ENCODE results near the gene ANKHD1.

The ANKHD1 gene

GRCh38 chr5:140364472-140364765 is 37.2 kb upstream of the ANKHD1 start:
- DNase-seq (ENCODE audit: low read depth) = no peak
- no peak overlapping the region for H3K4me3 ChIP-seq (ENCODE audit: low read length)
- TF ChIP-seq CTCF (conservative IDR thresholded peaks at IDR 0.05; ENCODE audit: low read depth, low read length) = no peak

- no peak overlapping the region for H3K4me3 ChIP-seq (ENCODE audit: low read length)
- TF ChIP-seq CTCF (conservative IDR thresholded peaks at IDR 0.05; ENCODE audit: low read depth, low read length) = no peak
- DNase-seq (ENCODE audit: low read depth) = no peak
These were observed 36.4 kb upstream of the ANKHD1 start for GRCh38 chr5:140365282-140365681.

DNA sequence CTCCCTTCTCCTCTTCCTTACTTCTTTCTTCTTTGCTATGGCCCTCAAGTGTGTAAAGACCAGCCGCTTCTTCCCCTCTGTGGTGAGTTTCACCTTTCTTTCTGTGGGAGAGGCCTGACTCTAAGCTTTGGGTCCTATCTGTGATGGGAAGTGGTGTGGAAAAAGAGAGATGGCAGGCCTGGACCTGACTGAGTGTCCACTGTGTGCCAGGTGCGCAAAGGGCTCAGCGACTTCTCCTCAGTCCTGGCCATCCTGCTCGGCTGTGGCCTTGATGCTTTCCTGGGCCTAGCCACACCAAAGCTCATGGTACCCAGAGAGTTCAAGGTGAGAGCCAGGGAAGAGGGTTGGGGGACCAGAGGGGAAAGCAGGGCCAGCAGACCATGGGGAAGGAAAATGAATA is 35.7 kb upstream of the ANKHD1 start:
- TF ChIP-seq CTCF (conservative IDR thresholded peaks at IDR 0.05; ENCODE audit: low read depth, low read length) = no peak
- DNase-seq (ENCODE audit: low read depth) = no peak
- H3K4me3 ChIP-seq (ENCODE audit: low read length) = no peak overlapping the region

DNA sequence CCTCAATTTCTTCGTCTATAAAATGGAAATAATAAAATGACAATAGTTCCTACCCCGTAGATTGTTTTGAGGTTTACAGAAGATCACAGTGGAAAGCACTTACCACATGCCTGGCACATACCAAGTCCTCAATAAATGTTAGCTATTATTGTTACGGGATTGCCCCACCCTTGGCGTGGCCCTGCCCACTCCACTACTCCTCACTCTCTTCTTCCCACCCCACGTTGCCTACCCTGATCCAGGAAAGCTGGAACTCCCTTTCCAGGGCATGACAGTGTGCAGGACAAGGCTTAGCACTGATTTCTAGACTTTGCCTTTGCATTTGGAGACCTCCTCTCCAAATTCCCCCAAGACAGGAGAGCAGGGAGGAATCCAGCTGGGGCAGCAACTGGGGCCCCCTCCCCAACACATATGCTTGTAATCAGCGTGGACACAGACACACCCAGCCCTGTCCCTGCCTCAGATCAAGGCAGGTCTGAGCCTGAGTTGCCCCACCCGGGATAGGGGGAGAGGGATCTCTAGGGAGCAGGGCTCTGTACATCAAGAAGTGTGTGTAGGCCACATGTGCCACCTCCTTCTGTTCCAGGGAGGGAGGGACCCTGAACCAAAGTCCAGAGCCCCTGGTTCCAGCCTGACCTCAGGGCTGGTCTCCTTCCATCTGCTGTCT is 34.9 kb upstream of the ANKHD1 start:
- no peak for TF ChIP-seq CTCF (conservative IDR thresholded peaks at IDR 0.05; ENCODE audit: low read depth, low read length)
- no peak overlapping the region for H3K4me3 ChIP-seq (ENCODE audit: low read length)
- no peak for DNase-seq (ENCODE audit: low read depth)

DNA sequence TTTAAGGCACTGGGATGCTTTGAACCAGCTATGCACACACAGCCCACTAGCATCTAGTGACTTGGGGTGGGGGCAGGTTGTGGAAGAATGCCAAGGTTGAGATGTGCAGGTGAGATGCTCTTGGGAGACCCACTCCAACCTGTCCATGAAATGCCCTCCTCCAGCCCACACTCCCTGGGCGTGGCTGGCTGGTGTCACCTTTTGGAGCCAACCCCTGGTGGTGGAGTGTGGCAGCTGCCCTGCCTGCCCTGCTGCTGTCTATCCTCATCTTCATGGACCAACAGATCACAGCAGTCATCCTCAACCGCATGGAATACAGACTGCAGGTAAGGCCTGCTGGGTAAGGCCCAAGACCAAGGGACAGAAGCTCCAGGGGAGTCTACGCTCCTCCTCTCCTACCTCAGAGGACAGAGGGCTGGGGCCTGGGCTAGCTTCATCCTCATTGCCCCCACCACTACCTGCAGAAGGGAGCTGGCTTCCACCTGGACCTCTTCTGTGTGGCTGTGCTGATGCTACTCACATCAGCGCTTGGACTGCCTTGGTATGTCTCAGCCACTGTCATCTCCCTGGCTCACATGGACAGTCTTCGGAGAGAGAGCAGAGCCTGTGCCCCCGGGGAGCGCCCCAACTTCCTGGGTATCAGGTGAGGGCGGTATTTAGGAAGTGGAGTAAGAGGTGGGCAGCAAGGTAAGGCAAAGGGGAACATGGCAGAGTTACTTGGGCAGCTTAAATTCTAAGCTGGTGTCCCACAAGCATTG is 34.2 kb upstream of the ANKHD1 start:
- TF ChIP-seq CTCF (conservative IDR thresholded peaks at IDR 0.05; ENCODE audit: low read depth, low read length) = no peak
- H3K4me3 ChIP-seq (ENCODE audit: low read length) = no peak overlapping the region

DNA sequence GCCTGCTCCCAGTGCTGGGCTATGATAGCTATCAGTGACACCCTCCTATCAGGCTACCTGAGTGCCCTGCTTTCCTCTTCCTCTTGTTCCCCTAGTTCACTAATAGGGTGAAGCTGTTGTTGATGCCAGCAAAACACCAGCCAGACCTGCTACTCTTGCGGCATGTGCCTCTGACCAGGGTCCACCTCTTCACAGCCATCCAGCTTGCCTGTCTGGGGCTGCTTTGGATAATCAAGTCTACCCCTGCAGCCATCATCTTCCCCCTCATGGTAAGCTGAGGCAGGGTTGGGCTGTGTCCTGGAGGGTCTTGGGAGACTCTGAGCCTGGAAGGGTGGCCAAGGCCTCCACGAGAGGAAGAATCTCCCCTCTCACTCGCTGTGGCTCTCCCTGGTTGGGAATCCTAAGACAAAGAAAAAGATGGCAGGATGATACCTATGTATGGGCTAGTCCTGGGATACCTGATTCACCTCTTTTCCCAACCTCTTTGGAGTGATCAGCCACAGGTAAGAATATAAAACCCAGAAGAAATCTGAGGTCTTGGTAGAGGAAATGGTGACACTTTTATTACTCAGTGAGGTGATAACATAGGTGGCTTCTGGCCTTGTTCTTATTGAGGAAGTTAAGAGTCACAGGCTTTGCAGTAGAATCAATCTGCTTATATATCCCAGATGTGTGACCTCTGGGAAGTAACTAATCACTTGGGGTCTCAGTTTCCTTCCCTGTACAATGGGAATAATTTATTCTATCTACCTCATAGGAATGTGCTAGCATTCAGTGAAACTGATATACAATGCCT is 30.1 kb upstream of the ANKHD1 start:
- DNase-seq (ENCODE audit: low read depth) = no peak
- H3K4me3 ChIP-seq (ENCODE audit: low read length) = no peak overlapping the region
- no peak for TF ChIP-seq CTCF (conservative IDR thresholded peaks at IDR 0.05; ENCODE audit: low read depth, low read length)

More for the DNA sequence above, 34.2 kb upstream of the ANKHD1 start:
- no peak for DNase-seq (ENCODE audit: low read depth)
